Activated gamma-delta T cell (primary cell): ENCODE measurements around the gene TRAF6.

ENCODE experiments used
- DNase-seq: peaks from one replicate; lab custom pipeline; 2025; lab: John Stamatoyannopoulos, UW

The TRAF6 gene

GRCh38 chr11:36458129-36458915 lies 51.8 kb downstream of the TRAF6 start:
- DNase-seq: no peak

- DNase-seq: no peak
Measured at GRCh38 chr11:36456156-36456555, 53.9 kb downstream of the TRAF6 start.

GRCh38 chr11:36455658-36456111 lies 54.4 kb downstream of the TRAF6 start:
- no peak for DNase-seq

- DNase-seq: no peak
Measured at GRCh38 chr11:36454941-36455631, 55.0 kb downstream of the TRAF6 start.

GRCh38 chr11:36454551-36454940 lies 55.5 kb downstream of the TRAF6 start:
- no peak for DNase-seq

GRCh38 chr11:36453678-36454077 lies 56.4 kb downstream of the TRAF6 start:
- DNase-seq: no peak

GRCh38 chr11:36452961-36453360 lies 57.1 kb downstream of the TRAF6 start:
- no peak for DNase-seq

- DNase-seq: no peak
Measured at GRCh38 chr11:36452236-36452940, 57.7 kb downstream of the TRAF6 start.

GRCh38 chr11:36451681-36452080 lies 58.4 kb downstream of the TRAF6 start:
- no peak for DNase-seq

GRCh38 chr11:36451045-36451444 lies 59.0 kb downstream of the TRAF6 start:
- DNase-seq: no peak

- DNase-seq: no peak
Measured at GRCh38 chr11:36450110-36450572, 59.9 kb downstream of the TRAF6 start.

GRCh38 chr11:36449561-36450096 lies 60.4 kb downstream of the TRAF6 start:
- DNase-seq: no peak

- DNase-seq: no peak
Measured at GRCh38 chr11:36447947-36448346, 62.1 kb downstream of the TRAF6 start.

- DNase-seq: no peak
Measured at GRCh38 chr11:36447514-36447913, 62.6 kb downstream of the TRAF6 start.

GRCh38 chr11:36446135-36446534 lies 63.9 kb downstream of the TRAF6 start:
- no peak for DNase-seq

GRCh38 chr11:36443661-36444060 lies 66.4 kb downstream of the TRAF6 start:
- no peak for DNase-seq

GRCh38 chr11:36441610-36442208 lies 68.4 kb downstream of the TRAF6 start:
- no peak for DNase-seq

GRCh38 chr11:36438126-36438525 lies 71.9 kb downstream of the TRAF6 start:
- no peak for DNase-seq

- DNase-seq: no peak
Measured at GRCh38 chr11:36437413-36437812, 72.7 kb downstream of the TRAF6 start.
